GM21381 (cell line): Measurements from ENCODE around the gene ZBTB11.
A peak's percentile ranks its signal among the peaks of the same experiment; 100 is the strongest.
"Not testable (repeated sequence)": the region's sequence is repeated elsewhere in the genome, so short reads cannot be mapped to it uniquely, and the experiment has no call there.

ENCODE experiments used
- ATAC-seq: cut with Tn5 transposase; IDR thresholded peaks from one replicate; pipeline ENCODE4 v1.9.1; 2021; ENCODE audit warnings: mild to moderate bottlenecking, moderate library complexity; ENCODE audit not compliant: unreplicated experiment

The ZBTB11 gene, protein sequence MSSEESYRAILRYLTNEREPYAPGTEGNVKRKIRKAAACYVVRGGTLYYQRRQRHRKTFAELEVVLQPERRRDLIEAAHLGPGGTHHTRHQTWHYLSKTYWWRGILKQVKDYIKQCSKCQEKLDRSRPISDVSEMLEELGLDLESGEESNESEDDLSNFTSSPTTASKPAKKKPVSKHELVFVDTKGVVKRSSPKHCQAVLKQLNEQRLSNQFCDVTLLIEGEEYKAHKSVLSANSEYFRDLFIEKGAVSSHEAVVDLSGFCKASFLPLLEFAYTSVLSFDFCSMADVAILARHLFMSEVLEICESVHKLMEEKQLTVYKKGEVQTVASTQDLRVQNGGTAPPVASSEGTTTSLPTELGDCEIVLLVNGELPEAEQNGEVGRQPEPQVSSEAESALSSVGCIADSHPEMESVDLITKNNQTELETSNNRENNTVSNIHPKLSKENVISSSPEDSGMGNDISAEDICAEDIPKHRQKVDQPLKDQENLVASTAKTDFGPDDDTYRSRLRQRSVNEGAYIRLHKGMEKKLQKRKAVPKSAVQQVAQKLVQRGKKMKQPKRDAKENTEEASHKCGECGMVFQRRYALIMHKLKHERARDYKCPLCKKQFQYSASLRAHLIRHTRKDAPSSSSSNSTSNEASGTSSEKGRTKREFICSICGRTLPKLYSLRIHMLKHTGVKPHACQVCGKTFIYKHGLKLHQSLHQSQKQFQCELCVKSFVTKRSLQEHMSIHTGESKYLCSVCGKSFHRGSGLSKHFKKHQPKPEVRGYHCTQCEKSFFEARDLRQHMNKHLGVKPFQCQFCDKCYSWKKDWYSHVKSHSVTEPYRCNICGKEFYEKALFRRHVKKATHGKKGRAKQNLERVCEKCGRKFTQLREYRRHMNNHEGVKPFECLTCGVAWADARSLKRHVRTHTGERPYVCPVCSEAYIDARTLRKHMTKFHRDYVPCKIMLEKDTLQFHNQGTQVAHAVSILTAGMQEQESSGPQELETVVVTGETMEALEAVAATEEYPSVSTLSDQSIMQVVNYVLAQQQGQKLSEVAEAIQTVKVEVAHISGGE

DNA sequence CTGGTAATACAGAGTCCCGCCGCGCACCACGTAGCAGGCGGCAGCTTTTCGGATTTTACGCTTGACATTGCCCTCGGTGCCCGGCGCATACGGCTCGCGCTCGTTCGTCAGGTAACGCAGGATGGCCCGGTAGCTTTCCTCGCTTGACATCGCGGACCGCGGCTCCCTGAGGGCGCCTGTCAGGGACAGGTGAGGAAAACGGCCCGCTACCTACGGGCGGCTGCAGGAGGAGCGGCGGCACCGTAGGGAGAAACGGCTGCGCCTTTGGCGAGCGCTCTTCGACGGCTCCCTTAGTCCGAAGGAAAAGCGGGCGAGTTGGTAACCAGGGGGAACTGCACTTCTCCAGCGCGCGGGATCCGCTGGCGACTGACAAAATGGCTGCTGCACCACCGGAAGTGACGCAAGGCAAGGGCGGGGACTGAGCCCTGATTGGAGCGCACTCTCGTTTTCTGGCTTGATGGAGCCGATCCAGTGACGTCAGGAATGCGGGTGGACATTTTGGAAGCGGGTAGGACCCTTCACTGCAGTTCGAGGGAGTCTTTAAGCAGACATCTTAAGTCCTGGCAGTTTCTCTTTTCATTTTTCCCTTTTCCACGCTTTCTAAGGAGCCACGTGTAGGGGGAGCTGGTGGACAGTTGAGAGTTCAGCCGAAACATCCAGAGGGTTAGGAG lies at the start of gene ZBTB11:
Gene ZBTB11 (minus strand): TSS at position 368 of the 671 bp plus-strand sequence. CDS start 218 bp downstream, at position 150.
- peak; percentile 62 for ATAC-seq

DNA sequence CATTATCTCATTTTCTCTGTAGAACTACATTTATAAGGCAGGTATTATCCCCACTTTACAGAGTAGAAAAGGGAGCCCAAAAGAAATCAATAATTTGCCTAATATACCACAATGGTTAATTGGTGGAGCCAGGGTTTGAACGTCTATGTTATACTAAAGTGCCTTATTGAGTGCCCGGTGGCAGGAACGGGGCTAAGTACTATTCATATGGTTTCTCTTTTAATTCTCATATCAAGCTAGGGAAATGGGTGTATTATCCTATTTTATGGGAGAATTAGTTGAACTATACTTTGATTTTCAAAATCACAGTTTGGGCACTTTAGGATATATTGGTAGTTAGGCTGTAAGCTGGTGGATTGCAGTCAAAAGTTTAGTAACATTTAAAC lies 49.0 kb upstream of the ZBTB11 start:
- ATAC-seq = no peak

DNA sequence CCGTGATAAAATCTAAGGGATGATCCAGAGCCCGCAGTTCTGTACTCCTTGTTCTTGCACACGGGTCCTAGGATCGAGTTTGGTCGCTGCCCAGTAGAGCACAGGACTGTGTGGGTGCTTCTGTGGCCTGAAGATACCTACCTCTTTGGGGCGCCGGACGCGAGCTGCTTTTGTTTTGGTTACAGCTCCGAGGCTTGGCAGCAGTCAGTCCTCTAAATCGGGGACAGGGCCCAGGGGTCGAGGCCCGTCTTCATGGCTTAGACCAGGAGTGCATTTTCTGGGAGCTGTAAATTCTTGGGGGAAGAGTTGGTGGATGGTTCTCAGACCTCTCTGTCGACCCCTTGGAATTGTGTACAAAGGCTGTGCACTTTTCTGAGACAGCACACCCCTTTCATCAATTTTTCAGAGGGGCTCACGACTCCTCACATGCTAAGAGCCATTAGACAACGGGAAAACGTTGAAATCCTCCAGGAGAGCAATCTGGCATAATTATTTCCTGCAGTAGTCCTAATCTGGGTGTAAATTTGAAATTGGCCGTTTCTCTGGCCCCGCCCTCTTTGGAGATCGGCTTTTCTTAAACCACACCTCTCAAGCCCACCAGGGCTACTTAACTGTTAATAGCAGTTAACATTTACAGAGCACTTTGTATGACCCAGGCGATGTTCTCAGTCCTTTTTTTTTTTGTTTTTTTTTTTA lies 48.4 kb upstream of the ZBTB11 start:
- peak; percentile 12 for ATAC-seq

DNA sequence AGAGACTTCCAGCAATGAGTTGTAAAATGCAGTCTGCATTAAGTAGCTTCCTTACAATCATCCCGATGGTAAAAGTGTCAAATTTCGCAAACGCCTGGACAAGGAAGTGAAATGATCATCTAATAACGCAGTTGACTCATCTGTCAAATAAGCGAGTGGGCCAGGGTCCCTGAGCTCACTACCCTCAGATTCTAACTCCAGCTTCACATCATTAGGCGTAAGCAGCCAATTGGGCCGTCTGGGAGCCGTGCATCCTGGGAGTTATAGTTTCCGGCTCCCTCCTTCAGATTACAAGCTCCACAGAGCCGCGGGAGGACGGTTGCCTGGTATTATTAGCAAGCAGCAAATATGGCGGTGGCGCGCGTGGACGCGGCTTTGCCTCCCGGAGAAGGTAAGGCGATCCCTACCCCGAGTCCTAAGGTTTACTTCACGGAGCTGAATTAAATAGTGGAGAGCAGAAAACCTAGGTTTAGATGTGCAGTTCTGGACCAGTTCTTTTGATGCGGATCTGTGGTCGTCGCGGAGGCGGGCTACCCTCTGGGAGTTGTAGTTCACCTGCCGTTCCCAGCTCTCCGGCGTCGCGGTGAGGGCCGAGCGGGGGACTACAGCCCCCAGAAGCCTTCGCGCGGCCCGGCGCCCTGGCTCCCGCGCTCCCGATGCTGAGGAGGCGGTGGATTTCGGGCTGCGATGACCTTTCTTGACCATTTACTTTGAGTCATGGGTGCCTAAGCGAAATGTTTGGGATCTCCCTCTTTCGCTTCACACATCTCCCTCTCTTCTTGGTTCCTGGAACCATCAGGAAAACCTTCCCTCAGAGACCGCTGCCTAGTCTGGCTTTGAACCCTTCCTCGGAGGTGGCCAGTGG lies 47.6 kb upstream of the ZBTB11 start, which contains the start of gene CEP97:
Gene CEP97 (plus strand): TSS at position 286 of the 865 bp plus-strand sequence. CDS start 63 bp downstream, at position 349.
- ATAC-seq = peak; percentile 87

DNA sequence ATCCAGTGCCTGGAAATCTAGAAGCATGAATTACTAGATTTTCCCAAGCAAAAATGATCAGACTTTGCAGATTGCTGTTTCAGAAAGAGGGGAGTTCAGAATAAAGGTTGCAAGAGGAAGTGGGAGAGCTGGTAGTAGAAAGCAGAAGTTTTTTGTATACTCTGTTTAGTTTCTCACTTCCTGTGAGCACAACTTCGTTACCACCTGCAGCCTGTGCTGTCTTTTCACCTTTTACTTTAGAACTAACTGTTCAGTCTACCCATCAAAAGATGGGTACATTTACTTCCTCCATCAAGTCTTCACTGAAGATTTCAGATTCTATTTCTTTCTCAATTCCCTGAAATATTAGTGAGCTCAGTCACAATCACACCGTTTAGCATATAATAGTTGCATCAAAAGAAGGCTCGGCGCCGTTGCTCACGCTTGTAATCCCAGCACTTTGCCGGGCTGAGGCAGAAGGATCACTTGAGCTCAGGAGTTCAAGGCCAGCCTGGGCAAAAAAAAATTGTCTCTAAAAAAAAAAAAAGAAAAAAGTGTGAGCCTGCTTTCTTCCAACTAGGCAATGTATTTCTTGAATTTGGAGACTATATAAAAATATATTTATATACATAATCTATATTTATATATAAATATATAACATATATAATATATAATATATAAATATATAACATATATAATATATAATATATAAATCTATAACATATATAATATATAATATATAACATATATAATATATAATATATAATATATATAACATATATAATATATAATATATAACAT lies 45.7 kb upstream of the ZBTB11 start:
- peak; percentile 50 for ATAC-seq

DNA sequence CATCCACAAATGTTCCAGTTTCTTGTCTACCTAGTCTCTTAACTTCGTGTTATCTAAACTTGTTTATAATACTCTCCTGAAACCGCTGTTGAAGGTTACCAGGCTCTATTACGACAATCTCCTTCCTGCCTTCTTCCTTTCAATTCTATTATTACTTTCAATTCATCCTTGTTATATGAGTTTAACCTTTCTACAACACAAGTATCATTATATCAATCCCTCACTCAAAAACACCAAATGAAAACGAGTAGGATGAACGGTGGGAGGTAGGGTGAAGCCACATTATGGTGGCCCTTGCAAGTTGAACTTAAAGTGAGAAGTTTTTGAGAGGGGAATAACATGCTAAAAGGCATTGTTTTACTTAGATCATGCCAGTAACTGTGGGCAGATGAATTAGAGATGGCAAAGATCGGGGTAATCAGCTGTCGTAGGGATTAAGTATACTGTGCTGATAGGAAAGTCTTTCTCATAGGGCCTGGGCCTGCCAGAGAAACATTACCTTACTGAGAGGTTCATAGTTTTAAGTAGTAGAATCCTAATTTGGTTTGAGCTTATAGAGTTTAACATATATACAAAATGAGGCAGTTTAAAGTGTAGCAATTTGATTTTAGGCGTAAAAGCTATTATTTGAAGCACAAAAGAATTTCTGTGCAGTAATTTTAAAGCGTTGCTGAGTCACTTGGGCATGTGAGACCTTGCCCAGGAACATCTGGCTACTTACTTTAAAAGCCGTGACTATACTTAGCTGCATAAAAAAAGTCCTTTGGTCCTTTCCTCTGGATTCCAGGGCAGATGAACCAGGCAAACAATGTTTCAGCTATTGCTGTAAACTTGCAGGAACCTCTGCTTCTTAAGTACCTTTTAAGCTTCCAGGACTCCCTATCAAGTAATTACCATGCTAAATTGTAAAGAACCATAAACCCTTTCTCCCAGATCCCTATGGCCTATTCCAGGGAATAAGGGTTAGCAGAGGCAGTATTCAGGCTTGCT lies 44.2 kb upstream of the ZBTB11 start:
- ATAC-seq = no peak

DNA sequence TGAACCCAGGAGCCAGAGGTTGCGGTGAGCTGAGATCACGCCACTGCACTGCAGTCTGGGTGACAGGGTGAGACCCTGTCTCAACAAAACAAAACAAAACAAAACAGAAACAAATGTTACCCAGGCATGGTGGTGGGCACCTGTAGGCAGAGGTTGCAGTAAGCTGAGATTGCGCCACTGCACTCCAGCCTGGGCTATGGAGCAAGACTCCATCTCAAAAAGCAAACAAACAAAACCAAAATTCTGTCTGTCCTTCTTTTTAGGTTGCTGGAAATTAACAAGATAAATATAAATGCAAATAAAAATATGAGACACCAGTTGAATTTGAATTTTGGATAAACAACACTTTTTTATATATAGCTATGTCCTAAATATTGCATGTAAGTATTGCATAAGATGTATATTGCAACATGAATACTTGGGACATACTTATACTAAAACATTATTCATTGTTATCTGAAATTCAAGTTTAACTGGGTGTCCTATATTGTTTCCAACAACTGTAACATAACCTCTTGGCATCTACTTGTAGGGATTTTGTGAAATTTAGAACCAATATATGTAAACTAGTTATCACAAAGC lies 42.8 kb upstream of the ZBTB11 start:
- ATAC-seq = no peak

DNA sequence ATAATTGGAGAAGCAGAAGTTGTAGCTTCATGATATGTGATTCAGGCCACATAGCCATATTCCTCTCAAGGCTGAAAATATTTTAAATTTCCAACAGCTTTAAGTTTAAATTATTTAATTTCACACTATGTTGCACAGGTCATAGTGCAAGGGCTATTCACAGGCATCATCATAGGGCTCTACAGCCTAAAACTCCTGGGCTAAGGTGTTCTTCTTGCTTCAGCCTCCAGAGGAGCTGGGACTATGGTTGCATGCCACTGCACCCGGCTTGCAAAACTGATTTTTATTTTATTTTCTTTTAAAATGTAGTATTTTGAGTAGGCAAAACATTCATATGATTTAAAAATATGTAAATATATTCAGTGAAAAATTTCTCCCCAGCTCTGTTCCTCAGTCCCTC lies 41.5 kb upstream of the ZBTB11 start:
- no peak for ATAC-seq

DNA sequence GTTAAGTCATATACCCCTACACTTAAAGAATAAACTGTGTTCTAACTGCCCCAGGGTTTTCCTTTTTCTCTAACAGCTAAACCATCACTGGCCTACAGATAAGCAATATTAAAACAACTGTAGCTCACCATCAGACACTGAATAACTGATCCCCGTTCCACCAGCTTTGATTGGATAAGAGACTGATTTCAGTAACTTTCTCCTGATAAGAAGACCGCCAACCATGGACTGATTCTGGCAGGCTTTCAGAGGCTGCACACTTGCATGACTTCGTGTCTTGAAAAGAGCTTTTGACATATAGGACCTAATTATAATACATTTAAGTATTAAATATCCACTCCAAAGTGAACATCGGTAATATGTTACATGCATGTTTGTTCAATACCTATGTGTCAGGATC lies 32.2 kb upstream of the ZBTB11 start:
- no peak for ATAC-seq

DNA sequence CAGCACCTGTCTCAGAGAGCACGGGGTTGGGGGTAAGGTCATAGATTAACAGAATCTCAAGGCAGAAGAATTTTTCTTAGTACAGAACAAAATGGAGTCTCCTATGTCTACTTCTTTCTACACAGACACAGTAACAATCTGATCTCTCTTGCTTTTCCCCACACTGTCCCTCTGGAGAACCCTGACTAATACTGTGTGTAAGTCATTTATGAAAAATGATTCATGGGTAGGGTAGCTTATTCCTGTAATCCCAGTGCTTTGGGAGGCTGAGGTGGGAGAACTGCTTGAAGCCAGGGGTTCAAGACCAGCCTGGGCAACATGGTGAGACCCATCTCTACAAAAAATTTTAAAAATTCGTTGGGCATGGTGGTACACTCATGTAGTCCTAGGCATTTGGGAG lies 27.7 kb upstream of the ZBTB11 start:
- not testable (repeated sequence) for ATAC-seq

DNA sequence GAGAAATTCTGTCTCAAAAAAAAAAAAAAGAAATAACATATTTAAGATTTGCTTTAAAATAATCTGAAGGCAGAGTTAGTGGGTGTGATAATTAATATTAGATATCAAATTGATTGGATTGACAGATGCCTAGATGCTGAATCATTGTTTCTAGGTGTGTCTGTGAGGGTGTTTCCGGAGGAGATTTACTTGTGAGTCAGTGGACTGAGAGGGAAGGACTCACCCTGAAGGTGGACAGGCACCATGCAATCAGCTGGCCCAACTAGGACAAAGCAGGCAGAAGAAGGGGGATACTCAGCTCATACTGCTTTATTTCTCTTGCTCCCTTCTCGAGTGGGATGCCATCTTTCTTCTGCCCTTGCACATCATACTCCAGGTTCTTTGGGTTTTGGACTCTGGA lies 26.2 kb upstream of the ZBTB11 start:
- no peak for ATAC-seq

DNA sequence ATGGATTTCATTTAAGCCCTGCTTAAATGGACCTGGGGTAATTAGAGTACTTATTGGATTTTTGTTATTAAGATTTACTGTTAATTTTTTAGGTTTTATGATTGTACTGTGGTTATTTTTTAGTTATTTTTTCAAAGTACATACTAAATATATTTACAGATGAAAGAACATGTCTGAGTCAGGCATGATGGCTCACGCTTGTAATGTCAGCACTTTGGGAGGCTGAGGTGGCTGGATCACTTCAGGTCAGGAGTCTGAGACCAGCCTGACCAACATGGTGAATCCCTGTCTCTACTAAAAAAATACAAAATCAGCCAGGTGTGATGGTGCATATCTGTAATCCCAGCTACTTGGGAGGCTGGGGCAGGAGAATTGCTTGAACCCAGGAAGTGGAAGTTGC lies 25.8 kb upstream of the ZBTB11 start:
- ATAC-seq = no peak

DNA sequence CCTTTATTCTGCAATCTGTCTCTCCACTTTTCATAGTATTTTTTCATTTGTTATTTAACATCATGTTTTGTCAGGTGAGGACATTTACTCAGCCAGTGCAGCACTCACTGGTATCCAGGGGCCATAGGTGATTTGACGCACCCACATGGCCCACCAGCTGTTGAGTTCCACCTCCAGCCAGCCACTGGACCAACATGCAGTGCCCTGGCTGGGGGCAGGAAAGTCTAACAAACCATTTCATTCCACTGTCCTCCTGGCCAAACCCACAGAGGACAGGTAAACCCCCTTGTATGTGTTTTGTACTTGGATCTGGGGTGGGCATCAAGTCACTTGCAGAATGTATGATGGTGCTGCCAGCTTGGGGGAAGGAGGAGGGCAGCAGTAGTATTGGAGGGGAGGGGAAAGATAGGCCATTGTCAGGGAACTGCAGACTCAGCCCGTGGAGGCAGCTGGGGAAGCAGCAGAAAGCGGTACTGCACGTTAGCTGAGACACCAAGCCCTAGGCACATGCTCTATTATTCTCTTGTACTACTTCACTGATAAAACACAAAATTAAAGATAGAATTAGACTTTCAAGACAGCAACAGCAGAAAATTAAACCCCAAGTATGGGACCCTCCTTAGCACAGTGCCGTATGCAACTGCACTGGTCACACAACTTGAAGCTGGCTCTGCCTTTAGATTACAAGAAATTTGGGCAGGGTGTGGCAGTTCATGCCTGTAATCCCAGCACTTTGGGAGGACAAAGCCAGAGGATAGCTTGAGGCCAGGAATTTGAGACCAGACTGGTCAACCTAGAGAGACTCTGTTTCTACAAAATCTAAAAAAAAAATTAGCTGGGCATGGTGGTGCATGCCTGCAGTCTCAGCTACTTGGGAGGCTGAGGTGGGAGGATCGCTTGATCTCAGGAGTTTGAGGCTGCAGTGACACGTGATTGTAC lies 25.0 kb upstream of the ZBTB11 start:
- ATAC-seq = no peak

DNA sequence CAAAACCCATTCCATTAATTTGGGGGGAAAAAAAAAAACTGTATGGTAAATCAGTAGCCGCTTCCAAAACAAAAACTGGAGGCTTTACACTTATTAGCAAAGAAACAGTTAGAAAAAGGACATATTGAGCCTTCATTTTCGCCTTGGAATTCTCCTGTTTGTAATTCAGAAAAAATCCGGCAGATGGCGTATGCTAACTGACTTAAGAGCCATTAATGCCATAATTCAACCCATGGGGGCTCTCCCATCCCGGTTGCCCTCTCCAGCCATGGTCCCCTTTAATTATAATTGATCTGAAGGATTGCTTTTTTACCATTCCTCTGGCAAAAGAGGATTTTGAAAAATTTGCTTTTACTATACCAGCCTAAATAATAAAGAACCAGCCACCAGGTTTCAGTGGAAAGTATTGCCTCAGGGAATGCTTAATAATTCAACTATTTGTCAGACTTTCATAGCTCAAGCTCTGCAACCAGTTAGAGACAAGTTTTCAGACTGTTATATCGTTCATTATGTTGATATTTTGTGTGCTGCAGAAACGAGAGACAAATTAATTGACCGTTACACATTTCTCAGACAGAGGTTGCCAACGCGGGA lies 18.9 kb upstream of the ZBTB11 start:
- no peak for ATAC-seq

DNA sequence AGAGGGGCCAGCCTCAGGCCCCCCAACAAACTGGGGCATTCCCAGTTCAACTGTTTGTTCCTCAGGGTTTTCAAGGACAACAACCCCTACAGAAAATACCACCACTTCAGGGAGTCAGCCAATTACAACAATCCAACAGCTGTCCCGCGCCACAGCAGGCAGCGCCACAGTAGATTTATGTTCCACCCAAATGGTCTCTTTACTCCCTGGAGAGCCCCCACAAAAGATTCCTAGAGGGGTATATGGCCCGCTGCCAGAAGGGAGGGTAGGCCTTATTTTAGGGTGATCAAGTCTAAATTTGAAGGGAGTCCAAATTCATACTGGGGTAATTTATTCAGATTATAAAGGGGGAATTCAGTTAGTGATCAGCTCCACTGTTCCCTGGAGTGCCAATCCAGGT lies 17.9 kb upstream of the ZBTB11 start:
- ATAC-seq = not testable (repeated sequence)

DNA sequence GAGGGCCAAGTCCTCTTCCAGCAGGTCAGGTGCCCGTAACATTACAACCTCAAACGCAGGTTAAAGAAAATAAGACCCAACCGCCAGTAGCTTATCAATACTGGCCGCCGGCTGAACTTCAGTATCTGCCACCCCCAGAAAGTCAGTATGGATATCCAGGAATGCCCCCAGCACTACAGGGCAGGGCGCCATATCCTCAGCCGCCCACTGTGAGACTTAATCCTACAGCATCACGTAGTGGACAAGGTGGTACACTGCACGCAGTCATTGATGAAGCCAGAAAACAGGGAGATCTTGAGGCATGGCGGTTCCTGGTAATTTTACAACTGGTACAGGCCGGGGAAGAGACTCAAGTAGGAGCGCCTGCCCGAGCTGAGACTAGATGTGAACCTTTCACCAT lies 16.6 kb upstream of the ZBTB11 start:
- ATAC-seq = peak; percentile 82
